WI38 (cell line): ENCODE data around the gene CAPZB.

Source experiments
- H3K4me3 ChIP-seq: 2 replicates; pipeline ENCODE4 v1.5.1; 2011; ENCODE audit warnings: low read depth, mild to moderate bottlenecking, control low read depth, low read length
- TF ChIP-seq, protein P1 (sequence below): IDR thresholded peaks from 2 replicates; pipeline ENCODE4 v1.5.1; 2012; ENCODE audit warnings: low read depth, mild to moderate bottlenecking, control low read depth, low read length

Gene CAPZB

DNA sequence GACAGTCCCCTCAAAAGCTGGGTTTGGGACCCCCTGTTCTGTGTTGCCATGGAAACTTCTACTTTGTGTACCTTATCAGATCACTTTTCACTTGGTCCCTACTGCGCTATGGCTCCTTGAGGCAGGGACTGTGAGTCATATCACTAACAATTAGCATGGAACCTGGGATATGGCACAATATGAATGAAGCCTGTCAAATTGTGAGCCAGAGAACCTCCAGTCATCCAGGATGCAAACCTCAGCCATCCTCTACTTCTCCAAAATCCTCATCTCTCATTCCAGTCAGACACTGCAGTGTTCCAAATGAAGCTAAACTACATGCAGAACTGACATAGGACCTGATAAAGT, 11.2 kb upstream of the CAPZB start:
- TF ChIP-seq, protein P1, sequence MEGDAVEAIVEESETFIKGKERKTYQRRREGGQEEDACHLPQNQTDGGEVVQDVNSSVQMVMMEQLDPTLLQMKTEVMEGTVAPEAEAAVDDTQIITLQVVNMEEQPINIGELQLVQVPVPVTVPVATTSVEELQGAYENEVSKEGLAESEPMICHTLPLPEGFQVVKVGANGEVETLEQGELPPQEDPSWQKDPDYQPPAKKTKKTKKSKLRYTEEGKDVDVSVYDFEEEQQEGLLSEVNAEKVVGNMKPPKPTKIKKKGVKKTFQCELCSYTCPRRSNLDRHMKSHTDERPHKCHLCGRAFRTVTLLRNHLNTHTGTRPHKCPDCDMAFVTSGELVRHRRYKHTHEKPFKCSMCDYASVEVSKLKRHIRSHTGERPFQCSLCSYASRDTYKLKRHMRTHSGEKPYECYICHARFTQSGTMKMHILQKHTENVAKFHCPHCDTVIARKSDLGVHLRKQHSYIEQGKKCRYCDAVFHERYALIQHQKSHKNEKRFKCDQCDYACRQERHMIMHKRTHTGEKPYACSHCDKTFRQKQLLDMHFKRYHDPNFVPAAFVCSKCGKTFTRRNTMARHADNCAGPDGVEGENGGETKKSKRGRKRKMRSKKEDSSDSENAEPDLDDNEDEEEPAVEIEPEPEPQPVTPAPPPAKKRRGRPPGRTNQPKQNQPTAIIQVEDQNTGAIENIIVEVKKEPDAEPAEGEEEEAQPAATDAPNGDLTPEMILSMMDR: no peak

DNA sequence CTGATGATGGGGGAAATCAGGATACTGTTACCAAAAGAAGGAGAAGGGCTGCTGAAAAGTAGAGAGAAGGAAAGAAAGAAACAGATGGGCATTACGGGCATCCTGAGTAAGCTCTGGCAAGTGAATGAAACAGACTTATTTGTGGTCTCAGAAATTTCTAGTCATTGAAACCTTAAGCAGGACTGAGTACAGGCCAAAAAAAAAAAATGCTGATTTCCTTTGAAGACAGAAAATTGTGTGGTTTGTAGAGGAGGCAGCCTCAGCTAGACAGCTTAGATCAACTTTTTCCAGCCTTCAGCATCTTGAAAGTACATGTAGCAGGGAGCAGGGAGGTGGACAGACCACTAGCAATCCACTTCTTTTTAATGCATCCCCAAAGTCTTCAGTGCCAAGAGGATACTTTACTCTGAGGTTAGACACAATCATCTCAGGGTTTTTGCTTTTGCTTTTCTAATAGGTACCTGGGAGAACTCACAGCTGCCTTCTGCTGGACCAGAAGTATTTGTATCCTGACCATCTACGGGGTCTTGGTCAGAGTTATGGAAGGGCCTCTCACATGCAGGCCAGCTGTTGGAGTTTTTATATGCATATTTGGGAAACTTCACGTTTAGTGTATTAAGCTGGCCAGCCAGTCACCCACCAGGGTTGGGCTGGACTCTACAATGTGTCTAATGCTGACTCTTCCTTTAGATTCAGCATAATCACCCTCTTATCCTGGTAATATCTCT, 10.6 kb upstream of the CAPZB start:
- H3K4me3 ChIP-seq: no peak overlapping the region
- TF ChIP-seq, protein P1: no peak

More for the DNA sequence above, 11.2 kb upstream of the CAPZB start:
- no peak overlapping the region for H3K4me3 ChIP-seq

DNA sequence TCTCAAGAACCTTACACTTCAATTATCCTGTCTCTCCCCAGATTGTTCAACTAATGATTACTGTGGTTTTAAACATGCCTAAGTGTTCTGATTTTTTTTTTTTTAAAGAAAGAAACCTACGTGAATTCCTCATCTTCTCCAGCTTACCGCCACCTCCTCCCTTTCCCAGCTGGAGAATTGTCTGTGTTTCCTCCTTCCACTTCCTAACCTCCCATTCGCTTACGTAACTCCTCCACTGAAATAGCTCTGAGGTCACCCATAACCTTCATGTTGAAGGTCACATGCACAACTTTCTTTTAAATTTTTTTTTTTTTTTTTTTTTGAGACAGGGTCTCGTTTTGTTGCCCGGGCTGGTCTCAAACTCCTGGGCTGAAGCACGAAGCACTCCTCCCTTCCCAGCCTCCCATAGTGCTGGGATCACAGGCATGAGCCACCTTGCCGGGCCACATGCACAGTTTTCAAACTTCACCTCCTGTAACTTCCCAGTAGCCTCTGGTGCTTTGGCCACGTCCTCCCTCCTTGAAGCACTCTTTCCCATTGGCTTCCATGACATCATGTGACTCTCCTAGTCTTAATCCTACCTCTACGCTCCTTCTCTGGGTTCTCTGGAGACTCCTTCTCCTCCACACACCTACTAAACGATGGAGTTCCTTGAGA, 9.8 kb upstream of the CAPZB start:
- no peak overlapping the region for H3K4me3 ChIP-seq
- TF ChIP-seq, protein P1: no peak

DNA sequence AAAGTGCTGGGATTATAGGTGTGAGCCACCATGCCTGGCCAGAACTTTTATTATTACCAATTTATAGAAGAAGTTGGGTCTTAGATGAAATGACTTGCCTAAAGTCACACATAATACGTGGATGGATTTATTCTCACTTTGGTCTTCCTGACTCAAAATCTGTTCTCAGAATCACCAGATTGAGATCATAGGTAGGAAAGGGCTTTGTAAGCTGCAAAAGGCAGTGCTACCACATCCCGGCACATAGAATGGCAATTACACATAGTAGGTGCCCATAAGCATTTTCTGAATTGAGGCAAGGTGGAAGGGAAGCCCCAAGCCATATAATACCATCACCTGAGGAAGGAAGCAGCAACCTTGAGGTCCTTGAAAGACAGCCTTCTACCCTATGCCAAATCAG, 8.2 kb upstream of the CAPZB start:
- H3K4me3 ChIP-seq: no peak overlapping the region
- TF ChIP-seq, protein P1: no peak

DNA sequence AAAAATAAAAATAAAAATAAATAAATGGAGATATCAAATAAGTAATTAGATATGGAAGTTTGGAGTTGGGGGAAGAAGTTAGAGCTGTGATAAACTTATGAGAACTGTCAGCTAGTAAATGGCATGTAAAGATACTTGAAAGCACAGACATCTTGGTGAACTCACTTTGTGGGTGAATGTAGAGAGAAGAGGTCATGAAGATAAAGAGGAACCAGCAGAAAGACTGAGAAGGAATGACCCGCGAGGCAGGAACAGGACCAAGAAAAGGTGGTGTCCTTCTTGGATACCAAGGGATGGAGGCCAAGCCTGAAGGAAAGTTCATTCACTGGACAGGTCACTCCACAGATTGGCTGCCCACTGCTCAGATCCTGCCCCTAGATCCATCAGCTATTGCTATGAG, 4.7 kb upstream of the CAPZB start:
- H3K4me3 ChIP-seq: no peak overlapping the region
- TF ChIP-seq, protein P1: no peak

DNA sequence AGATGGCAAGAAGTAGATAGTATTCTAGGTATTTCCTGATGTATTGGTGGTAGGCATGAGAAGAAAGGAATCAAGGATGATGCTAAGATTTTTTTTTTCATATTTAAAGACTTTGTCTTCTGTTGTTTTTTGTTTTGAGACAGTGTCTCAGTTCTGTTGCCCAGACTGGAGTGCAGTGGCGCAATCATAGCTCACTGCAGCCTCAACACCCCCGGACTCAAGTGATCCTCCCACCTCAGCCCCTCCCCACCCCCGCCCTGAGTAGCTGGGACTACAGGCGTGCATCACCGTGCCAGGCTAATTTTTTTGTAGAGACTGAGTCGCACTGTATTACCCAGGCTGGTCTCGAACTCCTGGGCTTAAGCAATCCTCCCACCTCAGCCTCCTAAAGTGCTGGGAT, 2.8 kb upstream of the CAPZB start:
- no peak overlapping the region for H3K4me3 ChIP-seq
- TF ChIP-seq, protein P1: no peak

DNA sequence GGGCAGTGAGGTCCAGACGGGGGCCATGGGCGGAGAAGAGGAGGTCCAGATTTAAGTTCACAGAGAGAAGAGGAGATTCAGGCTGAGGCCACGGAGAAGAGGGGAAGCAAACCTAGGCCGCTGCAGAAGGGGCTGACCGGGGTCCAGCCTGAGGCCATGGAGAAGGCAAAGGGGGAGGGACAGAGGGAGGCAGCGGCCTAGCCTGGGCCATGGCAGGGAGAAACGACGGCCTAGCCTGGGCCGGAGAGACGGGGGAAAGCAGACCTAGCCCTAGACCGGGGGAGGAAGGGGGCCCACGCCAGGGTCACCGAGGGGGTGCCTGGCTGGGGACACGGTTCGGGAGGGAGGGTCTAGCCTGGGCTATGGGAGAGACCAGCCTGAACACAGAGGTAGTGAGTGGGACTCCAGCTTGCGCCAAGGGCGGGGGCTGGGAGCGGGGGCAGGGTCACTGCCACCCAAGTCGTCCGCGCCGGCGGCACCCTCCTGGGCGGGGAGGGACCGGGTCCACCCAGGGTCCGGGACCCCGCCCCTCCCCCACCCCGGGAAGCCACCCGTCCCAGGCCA, 459 bp downstream of the CAPZB start:
- TF ChIP-seq, protein P1: no peak
- peak overlapping the region; percentile 92 for H3K4me3 ChIP-seq
